ENCODE results near the gene PABPN1L.

- TF ChIP-seq FOXA1 (IDR thresholded peaks at IDR 0.05) (no peak), ARNT (IDR thresholded peaks at IDR 0.05) (no peak), HDGF (IDR thresholded peaks at IDR 0.05; ENCODE audit: borderline replicate concordance) (no peak), SUZ12 (IDR thresholded peaks at IDR 0.05) (no peak)
Measured at GRCh38 chr16:88824256-88825077, 42.0 kb downstream of the PABPN1L start.
